Astrocyte of the spinal cord (primary cell): ENCODE results near the gene PLXDC1.

ENCODE experiments used
- DNase-seq: peaks from one replicate; pipeline ENCODE4 v3.0.0; 2011; ENCODE audit warnings: low read depth, low spot score
- H3K4me3 ChIP-seq: 2 replicates; pipeline ENCODE4 v1.5.1; 2011; ENCODE audit warnings: low read depth, mild to moderate bottlenecking, low read length, moderate library complexity
- in situ Hi-C: cut with HindIII; loops from 2 replicates; pipeline ENCODE4 v1.10.0; 2017; ENCODE audit warnings: low sequenced_read_pairs
- TF ChIP-seq, protein P1 (sequence below): IDR thresholded peaks from 2 replicates; pipeline ENCODE4 v1.5.1; 2012; ENCODE audit warnings: low read depth, mild to moderate bottlenecking, low read length, inconsistent platforms

PLXDC1 gene

DNA sequence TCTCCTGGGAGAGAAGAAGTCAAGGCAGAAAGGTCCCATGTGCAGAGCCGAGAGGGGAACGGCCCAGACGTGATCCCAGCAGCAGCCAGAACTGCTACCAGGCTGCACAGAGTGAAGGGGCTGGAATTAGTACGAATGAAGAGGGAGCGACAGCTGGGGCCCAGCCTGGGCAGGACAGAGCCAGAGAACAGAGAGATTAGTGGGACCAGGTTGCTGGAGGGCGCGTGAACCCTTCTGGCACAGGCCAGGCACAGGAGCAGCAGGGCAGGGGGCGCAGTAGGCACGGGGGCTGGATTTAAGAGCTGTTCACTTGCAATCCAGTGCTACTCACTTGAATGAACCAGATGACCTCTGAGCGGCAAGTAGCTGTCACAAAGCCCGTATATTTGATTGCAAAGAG, 66.9 kb downstream of the PLXDC1 start:
- no peak for DNase-seq
- TF ChIP-seq, protein P1, sequence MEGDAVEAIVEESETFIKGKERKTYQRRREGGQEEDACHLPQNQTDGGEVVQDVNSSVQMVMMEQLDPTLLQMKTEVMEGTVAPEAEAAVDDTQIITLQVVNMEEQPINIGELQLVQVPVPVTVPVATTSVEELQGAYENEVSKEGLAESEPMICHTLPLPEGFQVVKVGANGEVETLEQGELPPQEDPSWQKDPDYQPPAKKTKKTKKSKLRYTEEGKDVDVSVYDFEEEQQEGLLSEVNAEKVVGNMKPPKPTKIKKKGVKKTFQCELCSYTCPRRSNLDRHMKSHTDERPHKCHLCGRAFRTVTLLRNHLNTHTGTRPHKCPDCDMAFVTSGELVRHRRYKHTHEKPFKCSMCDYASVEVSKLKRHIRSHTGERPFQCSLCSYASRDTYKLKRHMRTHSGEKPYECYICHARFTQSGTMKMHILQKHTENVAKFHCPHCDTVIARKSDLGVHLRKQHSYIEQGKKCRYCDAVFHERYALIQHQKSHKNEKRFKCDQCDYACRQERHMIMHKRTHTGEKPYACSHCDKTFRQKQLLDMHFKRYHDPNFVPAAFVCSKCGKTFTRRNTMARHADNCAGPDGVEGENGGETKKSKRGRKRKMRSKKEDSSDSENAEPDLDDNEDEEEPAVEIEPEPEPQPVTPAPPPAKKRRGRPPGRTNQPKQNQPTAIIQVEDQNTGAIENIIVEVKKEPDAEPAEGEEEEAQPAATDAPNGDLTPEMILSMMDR = no peak
- in situ Hi-C loops = no loop called here
- H3K4me3 ChIP-seq = no peak overlapping the region

DNA sequence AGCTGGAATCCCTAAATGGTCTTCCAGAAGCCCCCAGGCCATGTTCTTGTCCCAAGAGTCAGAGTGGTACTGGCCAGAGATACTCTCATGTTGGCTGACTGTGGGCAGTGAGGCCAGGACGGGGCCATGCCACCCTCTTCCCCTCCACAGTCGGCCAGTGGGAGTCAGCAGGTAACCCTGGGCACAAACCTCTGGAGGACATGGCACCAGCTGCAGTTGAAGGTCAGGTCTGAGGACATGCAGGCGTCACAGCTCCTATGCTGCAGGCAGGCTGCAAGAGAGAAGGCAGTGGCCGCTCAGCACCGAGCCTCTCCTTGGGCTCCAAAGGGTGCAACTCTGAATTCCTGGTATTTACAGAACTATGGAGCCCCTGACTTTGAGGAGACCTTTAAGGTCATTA, 68.2 kb downstream of the PLXDC1 start:
- TF ChIP-seq, protein P1 = no peak
- DNase-seq = no peak
- no peak overlapping the region for H3K4me3 ChIP-seq
- in situ Hi-C loops = no loop called here

GRCh38 chr17:39082482-39082881, 69.0 kb downstream of the PLXDC1 start:
- TF ChIP-seq, protein P1 = no peak
- in situ Hi-C loops = no loop called here

DNA sequence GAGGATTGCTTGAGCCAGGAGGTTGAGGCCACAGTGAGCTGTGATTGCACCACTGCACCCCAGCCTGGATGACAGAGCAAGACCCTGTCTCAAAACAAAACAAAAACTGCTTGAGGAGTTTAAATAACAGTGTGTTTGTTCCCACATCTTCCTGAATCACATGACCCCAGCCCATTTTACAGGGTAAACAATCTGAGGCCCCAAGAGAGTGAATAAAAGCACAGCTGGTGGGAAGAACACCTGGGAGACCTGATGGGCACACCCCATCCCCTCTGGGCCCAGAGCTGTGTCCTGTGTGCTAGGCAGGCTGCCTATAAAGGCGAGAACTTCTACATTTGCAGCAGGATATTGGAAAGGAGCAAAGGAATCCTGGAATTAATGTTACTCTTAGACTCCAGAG, 69.6 kb downstream of the PLXDC1 start:
- H3K4me3 ChIP-seq = no peak overlapping the region
- in situ Hi-C loops = no loop called here
- TF ChIP-seq, protein P1 = no peak
- DNase-seq = no peak

More at GRCh38 chr17:39082482-39082881, 69.0 kb downstream of the PLXDC1 start:
- peak; percentile 67 for DNase-seq
- no peak overlapping the region for H3K4me3 ChIP-seq

DNA sequence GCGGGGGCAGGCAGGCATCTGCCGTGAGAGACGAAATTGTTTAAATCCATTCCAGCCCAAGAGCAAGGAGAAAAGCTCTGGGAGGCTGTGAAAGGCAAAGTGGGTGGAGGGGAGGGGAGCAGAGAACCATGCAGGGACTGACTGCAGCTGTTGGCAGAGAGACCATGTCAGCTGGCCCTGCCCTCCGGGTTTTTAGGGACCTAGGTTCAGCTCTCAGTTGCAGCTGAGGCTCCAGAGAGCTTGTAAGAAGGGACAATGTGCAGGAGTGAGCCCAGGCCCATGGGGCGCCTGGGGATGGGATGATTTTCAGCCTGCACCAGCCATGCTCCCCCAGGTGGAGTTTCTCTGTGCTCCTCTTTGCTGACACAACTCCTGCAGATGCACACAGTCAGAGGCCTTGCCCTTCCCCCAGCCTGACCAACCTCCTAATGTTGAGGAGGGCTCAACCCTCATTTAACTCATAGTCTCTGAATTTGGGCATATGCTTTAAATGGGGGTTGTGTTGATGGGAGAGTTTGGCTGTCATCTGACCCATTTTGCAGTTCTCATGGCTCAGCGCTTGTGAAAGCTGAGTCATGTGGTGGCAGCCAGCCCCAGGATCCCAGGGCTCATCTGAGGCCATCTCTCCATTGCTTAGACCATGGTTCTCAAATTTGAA, 70.9 kb downstream of the PLXDC1 start:
- no peak for DNase-seq
- TF ChIP-seq, protein P1 = no peak
- no peak overlapping the region for H3K4me3 ChIP-seq
- in situ Hi-C loops = no loop called here

DNA sequence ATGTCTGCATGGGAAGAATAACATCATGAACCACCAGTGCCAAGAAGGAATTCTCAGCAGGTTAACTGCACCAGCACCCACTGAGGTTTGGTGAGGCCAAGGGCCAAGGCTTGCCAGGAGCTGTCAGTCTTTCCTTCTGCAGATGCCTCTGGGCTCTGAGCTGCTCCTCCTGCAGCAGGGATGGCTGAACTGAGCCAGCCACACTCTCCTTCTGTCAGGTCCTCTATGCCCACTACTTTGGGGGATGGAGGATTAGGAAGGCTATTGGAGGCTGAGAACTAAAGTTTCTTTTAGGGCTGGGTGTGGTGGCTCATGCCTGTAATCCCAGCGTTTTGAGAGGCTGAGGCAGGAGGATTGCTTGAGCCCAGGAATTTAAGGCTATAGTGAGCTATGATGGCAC, 71.6 kb downstream of the PLXDC1 start:
- in situ Hi-C loops = no loop called here
- no peak for DNase-seq
- TF ChIP-seq, protein P1 = no peak
- H3K4me3 ChIP-seq = no peak overlapping the region

GRCh38 chr17:39077866-39078265, 73.6 kb downstream of the PLXDC1 start:
- no peak overlapping the region for H3K4me3 ChIP-seq
- in situ Hi-C loops = no loop called here
- DNase-seq = no peak
- TF ChIP-seq, protein P1 = peak; percentile 13
